GM23248 (cell line): ENCODE results near the gene PDILT. TPM values are rescaled to one million over a fixed set of nuclear protein-coding genes. Genes with fewer than 3 reads are reported as not detected.

Source experiments
- DNase-seq: peaks from one replicate; pipeline ENCODE4 v3.0.0-alpha.2; 2015
- H2AFZ ChIP-seq: fragments of 200-600 bp; sonication (generic); 2 replicates; pipeline ENCODE4 v1.6.1; 2016; ENCODE audit warnings: antibody characterized with exemption
- H3F3A ChIP-seq: fragments of 200-600 bp; sonication (generic); 2 replicates; pipeline ENCODE4 v1.6.1; 2016; ENCODE audit warnings: mild to moderate bottlenecking, antibody characterized with exemption, mixed run types; ENCODE audit not compliant: insufficient read depth
- H3K27ac ChIP-seq: fragments of 200-600 bp; sonication (generic); 2 replicates; pipeline ENCODE4 v1.5.1; 2016; ENCODE audit warnings: mild to moderate bottlenecking
- H3K27me3 ChIP-seq: fragments of 200-600 bp; sonication (generic); replicated peaks from 2 replicates; pipeline ENCODE4 v1.6.1; 2016; ENCODE audit warnings: mild to moderate bottlenecking; ENCODE audit not compliant: insufficient read depth
- H3K36me3 ChIP-seq: fragments of 200-600 bp; sonication (generic); 2 replicates; pipeline ENCODE4 v1.6.1; 2016; ENCODE audit warnings: low read depth, mild to moderate bottlenecking
- H3K4me1 ChIP-seq: fragments of 200-600 bp; sonication (generic); 2 replicates; pipeline ENCODE4 v1.6.1; 2016; ENCODE audit warnings: mild to moderate bottlenecking; ENCODE audit not compliant: insufficient read depth
- H3K4me2 ChIP-seq: fragments of 200-600 bp; sonication (generic); one replicate; pipeline ENCODE4 v1.6.1; 2016; ENCODE audit warnings: mild to moderate bottlenecking; ENCODE audit not compliant: unreplicated experiment
- H3K4me3 ChIP-seq: fragments of 200-600 bp; sonication (generic); 2 replicates; pipeline ENCODE4 v1.5.1; 2016; ENCODE audit warnings: mild to moderate bottlenecking
- H3K79me2 ChIP-seq: fragments of 200-600 bp; sonication (generic); 2 replicates; pipeline ENCODE4 v1.6.1; 2016; ENCODE audit warnings: mild to moderate bottlenecking; ENCODE audit not compliant: insufficient read depth
- H3K9ac ChIP-seq: fragments of 200-600 bp; sonication (generic); 2 replicates; pipeline ENCODE4 v1.6.1; 2016; ENCODE audit warnings: mild to moderate bottlenecking
- H3K9me2 ChIP-seq: fragments of 200-600 bp; sonication (generic); 2 replicates; pipeline ENCODE4 v1.6.1; 2016; ENCODE audit warnings: mixed run types, mild to moderate bottlenecking, moderate library complexity; ENCODE audit not compliant: insufficient read depth
- H3K9me3 ChIP-seq: fragments of 200-600 bp; sonication (generic); one replicate; pipeline ENCODE4 v1.6.1; 2017; ENCODE audit warnings: low read depth
- H4K20me1 ChIP-seq: fragments of 200-600 bp; sonication (generic); 2 replicates; pipeline ENCODE4 v1.6.0; 2016; ENCODE audit not compliant: insufficient read depth
- EZH2 ChIP-seq: fragments of 200-600 bp; sonication (generic); IDR thresholded peaks from 2 replicates; pipeline ENCODE4 v1.6.1; 2018; ENCODE audit warnings: antibody characterized with exemption, mild to moderate bottlenecking; ENCODE audit not compliant: insufficient read depth, poor library complexity, severe bottlenecking
- EZH2phosphoT487 ChIP-seq: fragments of 200-600 bp; sonication (generic); IDR thresholded peaks from 2 replicates; pipeline ENCODE4 v1.6.1; 2018; ENCODE audit warnings: antibody characterized with exemption, moderate library complexity, mild to moderate bottlenecking, low read depth; ENCODE audit not compliant: insufficient read depth
- WGBS, 2 experiments: methylation state at CpG; one replicate each; pipeline ENCODE4 v1.1.6; 2015 to 2017; ENCODE audit warnings: low lambda C conversion rate in 2 of 2, low coverage in 1 of 2; ENCODE audit errors: missing lambda C conversion rate in 2 of 2; 5-methylcytosine and 5-hydroxymethylcytosine counted together
- in situ Hi-C: fragments of 300-500 bp; cut with MboI; formaldehyde crosslinking; loops from 2 replicates; pipeline ENCODE4 v1.15.0; 2020
- polyA plus RNA-seq: library from polyadenylated mRNA; unstranded; fragments of >200 nt; fragmentation: Nextera tagmentation; extraction: Ambion mirVana; gene quantifications from 2 replicates; pipeline ENCODE4 v1.2.1, GENCODE V29; 2016
- total RNA-seq: library from RNA; depleted of rRNA; stranded (reverse); fragments of >200 nt; shearing (Covaris generic); gene quantifications from 2 replicates; pipeline ENCODE4 v1.2.3, GENCODE V29; 2014

Gene PDILT
- total and polyA plus RNA-seq, 2 experiments from 2014 or later, result not detected

DNA sequence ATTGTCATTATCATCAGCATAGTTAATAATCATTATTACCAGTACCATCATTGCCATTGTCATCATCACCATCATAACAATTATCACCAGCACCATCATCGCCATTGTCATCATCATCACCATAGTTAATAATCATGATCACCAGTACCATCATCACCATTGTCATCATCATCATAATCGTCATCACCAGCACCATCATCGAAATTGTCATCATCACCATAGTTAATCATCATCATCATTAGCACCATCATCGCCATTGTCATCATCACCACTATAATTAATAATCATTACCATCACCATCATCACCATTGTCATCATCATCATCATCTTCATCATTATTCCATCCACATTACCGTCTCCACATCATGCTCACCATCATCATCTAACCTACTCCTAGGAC is 13.5 kb downstream of the PDILT start:
- WGBS, 2 experiments, result 49 to 51% methylated on average over 5 of the region's 5 CpGs
- DNase-seq, result no peak
- in situ Hi-C loops, result no loop called here

GRCh38 chr16:20388854-20389253 is 15.7 kb downstream of the PDILT start:
- Histone ChIP-seq H3F3A (no peaks in the 10 kb centered on the region), H3K4me1 (no peaks in the 10 kb centered on the region), H4K20me1 (no peaks in the 10 kb centered on the region), H3K27ac (no peak overlapping the region), H3K4me3 (no peak overlapping the region), H3K9me3 (no peaks in the 10 kb centered on the region), H3K9ac (no peak overlapping the region), H3K36me3 (no peaks in the 10 kb centered on the region), H2AFZ (no peak overlapping the region), H3K27me3 (no peaks in the 10 kb centered on the region), H3K79me2 (no peaks in the 10 kb centered on the region), H3K4me2 (no peak overlapping the region), H3K9me2 (no peaks in the 10 kb centered on the region)
- DNase-seq, result no peak
- in situ Hi-C loops, result no loop called here
- TF ChIP-seq EZH2phosphoT487 (no peak), EZH2 (no peak)
- WGBS, 2 experiments, result 5 to 10% methylated on average over 1 of the region's 1 CpG

More for the DNA sequence above, 13.5 kb downstream of the PDILT start:
- no peaks in the 10 kb centered on the region for H3K9me3 ChIP-seq
- TF ChIP-seq EZH2phosphoT487 (no peak), EZH2 (no peak)
- no peak overlapping the region for H3K4me3 ChIP-seq
- no peak overlapping the region for H3K4me2 ChIP-seq
- no peak overlapping the region for H3K9ac ChIP-seq
- H2AFZ ChIP-seq, result no peak overlapping the region
- H3K9me2 ChIP-seq, result no peaks in the 10 kb centered on the region
- H4K20me1 ChIP-seq, result no peaks in the 10 kb centered on the region
- H3F3A ChIP-seq, result no peaks in the 10 kb centered on the region
- no peaks in the 10 kb centered on the region for H3K27me3 ChIP-seq
- H3K36me3 ChIP-seq, result no peaks in the 10 kb centered on the region
- no peaks in the 10 kb centered on the region for H3K4me1 ChIP-seq
- H3K79me2 ChIP-seq, result no peaks in the 10 kb centered on the region
- H3K27ac ChIP-seq, result no peak overlapping the region

- no peak overlapping the region for H3K4me3 ChIP-seq
- no peaks in the 10 kb centered on the region for H3K79me2 ChIP-seq
- H3K27me3 ChIP-seq, result no peaks in the 10 kb centered on the region
- no peak overlapping the region for H3K4me2 ChIP-seq
- no peak for DNase-seq
- no peaks in the 10 kb centered on the region for H3F3A ChIP-seq
- H3K36me3 ChIP-seq, result no peaks in the 10 kb centered on the region
- H3K9me2 ChIP-seq, result no peaks in the 10 kb centered on the region
- no peaks in the 10 kb centered on the region for H3K4me1 ChIP-seq
- in situ Hi-C loops, result no loop called here
- no peak overlapping the region for H3K9ac ChIP-seq
- no peaks in the 10 kb centered on the region for H4K20me1 ChIP-seq
- H3K9me3 ChIP-seq, result no peaks in the 10 kb centered on the region
- TF ChIP-seq EZH2phosphoT487 (no peak), EZH2 (no peak)
- no peak overlapping the region for H3K27ac ChIP-seq
- 67 to 72% methylated on average over 3 of the region's 3 CpGs for WGBS, 2 experiments
- no peak overlapping the region for H2AFZ ChIP-seq
Observed at GRCh38 chr16:20387978-20388377, 16.6 kb downstream of the PDILT start.

DNA sequence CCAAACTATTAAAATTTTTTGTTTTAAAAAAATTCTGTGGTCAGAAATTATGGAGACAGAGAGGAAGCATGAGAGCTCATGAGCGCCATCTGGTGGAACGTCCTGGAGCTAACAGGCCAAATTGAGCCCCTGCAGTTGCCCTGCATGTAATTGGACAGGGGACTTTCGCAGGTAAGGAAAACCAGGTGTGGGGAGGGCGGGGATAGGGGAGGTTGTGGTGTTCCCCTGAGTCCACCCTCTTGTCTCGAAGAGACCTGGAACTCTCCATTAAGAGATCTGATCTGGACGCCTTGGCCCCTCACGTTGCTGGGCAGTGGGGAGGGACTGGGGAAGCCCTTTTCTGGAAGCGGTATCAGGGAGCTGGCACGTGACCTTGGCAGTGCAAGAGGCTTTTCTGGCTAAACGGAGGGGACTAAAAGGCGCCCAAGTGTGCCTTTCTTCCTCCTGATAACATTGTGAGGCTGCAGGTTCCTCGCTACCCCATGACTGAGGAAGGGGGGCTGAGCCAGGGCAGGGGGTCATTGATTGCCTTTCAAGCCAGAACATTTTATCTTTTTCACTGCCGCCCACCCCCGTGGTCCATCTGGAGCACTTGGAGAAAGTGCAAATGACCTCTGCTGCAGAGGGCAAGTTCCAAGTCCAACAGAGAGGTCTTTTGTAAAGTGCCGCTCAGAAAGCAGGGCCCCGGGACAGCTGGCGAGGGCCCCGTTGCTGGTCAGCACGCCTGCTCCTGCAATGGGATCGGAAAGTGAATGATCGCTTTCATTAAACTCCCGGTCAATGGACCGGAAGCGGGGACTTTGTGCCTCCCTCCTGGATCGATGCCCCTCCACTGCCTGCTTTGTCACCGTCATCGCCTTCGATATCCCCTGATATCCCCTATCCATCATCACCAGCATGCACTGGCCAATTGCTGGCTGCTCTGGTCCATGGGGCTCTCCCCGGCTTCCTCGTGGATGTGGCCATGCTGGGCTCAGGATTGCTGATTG is 18.4 kb downstream of the PDILT start:
- no peaks in the 10 kb centered on the region for H3K4me1 ChIP-seq
- peak; percentile 52 for DNase-seq
- H3K9me2 ChIP-seq, result no peaks in the 10 kb centered on the region
- H3K36me3 ChIP-seq, result no peaks in the 10 kb centered on the region
- no peak overlapping the region for H3K27ac ChIP-seq
- H3K79me2 ChIP-seq, result no peaks in the 10 kb centered on the region
- 15% methylated on average over 29 to 30 of the region's 30 CpGs for WGBS, 2 experiments
- H2AFZ ChIP-seq, result no peak overlapping the region
- TF ChIP-seq EZH2, result no peak
- no peak for TF ChIP-seq EZH2phosphoT487
- H3K9ac ChIP-seq, result no peak overlapping the region
- no peaks in the 10 kb centered on the region for H4K20me1 ChIP-seq
- H3K4me2 ChIP-seq, result no peak overlapping the region
- no peaks in the 10 kb centered on the region for H3K9me3 ChIP-seq
- no peak overlapping the region for H3K4me3 ChIP-seq
- no peaks in the 10 kb centered on the region for H3F3A ChIP-seq
- no peaks in the 10 kb centered on the region for H3K27me3 ChIP-seq
- in situ Hi-C loops, result no loop called here
